Peyer's patch (tissue), 4 donors: ENCODE data around the gene SLC7A14. TPM values are rescaled to one million over a fixed set of nuclear protein-coding genes. Genes with fewer than 3 reads are reported as not detected.

Experiments used
- DNase-seq, 3 donors: peaks; one replicate each; pipeline ENCODE4 v3.0.0-alpha.2; 2017 to 2019
- H3K27ac ChIP-seq, 4 donors: fragments of 200-600 bp; sonication (generic); one replicate each; pipeline ENCODE4 v1.5.1; 2016 to 2019
- H3K27me3 ChIP-seq, 2 donors: fragments of 200-600 bp; sonication (generic); one replicate each; pipeline ENCODE4 v1.5.1; 2019
- H3K36me3 ChIP-seq, 3 donors: fragments of 200-600 bp; sonication (generic); one replicate each; pipeline ENCODE4 v1.5.1; 2016 to 2019
- H3K4me1 ChIP-seq, 4 donors: fragments of 200-600 bp; sonication (generic); one replicate each; pipeline ENCODE4 v1.5.1; 2016 to 2019
- H3K4me3 ChIP-seq, 4 donors: fragments of 200-600 bp; sonication (generic); 1 replicate in 3 of 4; 2 replicates in 1 of 4; pipeline ENCODE4 v1.5.1; 2016 to 2019; ENCODE audit warnings: mild to moderate bottlenecking in 1 of 4
- H3K9me3 ChIP-seq, 4 donors: fragments of 200-600 bp; sonication (generic); one replicate each; pipeline ENCODE4 v1.5.1; 2016 to 2019; ENCODE audit warnings: mild to moderate bottlenecking in 1 of 4
- POLR2A ChIP-seq, 2 donors: fragments of 450-650 bp; IDR thresholded peaks; one replicate each; pipeline ENCODE4 v1.5.1; 2017; ENCODE audit warnings: antibody characterized with exemption in 2 of 2, mild to moderate bottlenecking in 2 of 2, moderate library complexity in 2 of 2
- total RNA-seq, 4 donors: library from RNA; depleted of rRNA; stranded (reverse); fragments of >200 nt; gene quantifications; one replicate each; pipeline ENCODE4 v1.1.0, GENCODE V29; 2016
- TF ChIP-seq, protein P1 (sequence below), 6 experiments: fragments of 450-650 bp in 4 of 6; fragments of 200-600 bp in 2 of 6; sonication (generic) in 1 of 6; IDR thresholded peaks; one replicate each; pipeline ENCODE4 v1.5.1; 2017 to 2019; ENCODE audit warnings: antibody characterized with exemption in 6 of 6, mild to moderate bottlenecking in 3 of 6, moderate library complexity in 1 of 6

SLC7A14 gene
- total RNA-seq, 4 donors from 2014 or later = 0.18 to 0.40 (median 0.38) TPM; not detected in 1

- TF ChIP-seq, protein P1, sequence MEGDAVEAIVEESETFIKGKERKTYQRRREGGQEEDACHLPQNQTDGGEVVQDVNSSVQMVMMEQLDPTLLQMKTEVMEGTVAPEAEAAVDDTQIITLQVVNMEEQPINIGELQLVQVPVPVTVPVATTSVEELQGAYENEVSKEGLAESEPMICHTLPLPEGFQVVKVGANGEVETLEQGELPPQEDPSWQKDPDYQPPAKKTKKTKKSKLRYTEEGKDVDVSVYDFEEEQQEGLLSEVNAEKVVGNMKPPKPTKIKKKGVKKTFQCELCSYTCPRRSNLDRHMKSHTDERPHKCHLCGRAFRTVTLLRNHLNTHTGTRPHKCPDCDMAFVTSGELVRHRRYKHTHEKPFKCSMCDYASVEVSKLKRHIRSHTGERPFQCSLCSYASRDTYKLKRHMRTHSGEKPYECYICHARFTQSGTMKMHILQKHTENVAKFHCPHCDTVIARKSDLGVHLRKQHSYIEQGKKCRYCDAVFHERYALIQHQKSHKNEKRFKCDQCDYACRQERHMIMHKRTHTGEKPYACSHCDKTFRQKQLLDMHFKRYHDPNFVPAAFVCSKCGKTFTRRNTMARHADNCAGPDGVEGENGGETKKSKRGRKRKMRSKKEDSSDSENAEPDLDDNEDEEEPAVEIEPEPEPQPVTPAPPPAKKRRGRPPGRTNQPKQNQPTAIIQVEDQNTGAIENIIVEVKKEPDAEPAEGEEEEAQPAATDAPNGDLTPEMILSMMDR (IDR thresholded peaks at IDR 0.05) = no peak
- TF ChIP-seq POLR2A (IDR thresholded peaks at IDR 0.05) = no peak
- Histone ChIP-seq H3K4me3 (no peak overlapping the region), H3K9me3 (no peaks in the 10 kb centered on the region), H3K4me1 (peaks cover 0 to 7% (median 0%) of the 10 kb centered on the region in 4 donors), H3K27me3 (no peaks in the 10 kb centered on the region), H3K36me3 (no peaks in the 10 kb centered on the region), H3K27ac (no peak overlapping the region)
- DNase-seq = no peak
Observed at GRCh38 chr3:170631755-170632488, 46.0 kb upstream of the SLC7A14 start.

- DNase-seq = no peak
- Histone ChIP-seq H3K4me3 (no peak overlapping the region), H3K27me3 (no peaks in the 10 kb centered on the region), H3K4me1 (no peaks in the 10 kb centered on the region), H3K36me3 (no peaks in the 10 kb centered on the region), H3K9me3 (peaks cover 0 to 6% (median 0%) of the 10 kb centered on the region in 4 donors), H3K27ac (no peak overlapping the region)
- TF ChIP-seq, protein P1 (IDR thresholded peaks at IDR 0.05) = no peak
- no peak for TF ChIP-seq POLR2A (IDR thresholded peaks at IDR 0.05)
Observed at GRCh38 chr3:170623524-170623923, 37.6 kb upstream of the SLC7A14 start.

DNA sequence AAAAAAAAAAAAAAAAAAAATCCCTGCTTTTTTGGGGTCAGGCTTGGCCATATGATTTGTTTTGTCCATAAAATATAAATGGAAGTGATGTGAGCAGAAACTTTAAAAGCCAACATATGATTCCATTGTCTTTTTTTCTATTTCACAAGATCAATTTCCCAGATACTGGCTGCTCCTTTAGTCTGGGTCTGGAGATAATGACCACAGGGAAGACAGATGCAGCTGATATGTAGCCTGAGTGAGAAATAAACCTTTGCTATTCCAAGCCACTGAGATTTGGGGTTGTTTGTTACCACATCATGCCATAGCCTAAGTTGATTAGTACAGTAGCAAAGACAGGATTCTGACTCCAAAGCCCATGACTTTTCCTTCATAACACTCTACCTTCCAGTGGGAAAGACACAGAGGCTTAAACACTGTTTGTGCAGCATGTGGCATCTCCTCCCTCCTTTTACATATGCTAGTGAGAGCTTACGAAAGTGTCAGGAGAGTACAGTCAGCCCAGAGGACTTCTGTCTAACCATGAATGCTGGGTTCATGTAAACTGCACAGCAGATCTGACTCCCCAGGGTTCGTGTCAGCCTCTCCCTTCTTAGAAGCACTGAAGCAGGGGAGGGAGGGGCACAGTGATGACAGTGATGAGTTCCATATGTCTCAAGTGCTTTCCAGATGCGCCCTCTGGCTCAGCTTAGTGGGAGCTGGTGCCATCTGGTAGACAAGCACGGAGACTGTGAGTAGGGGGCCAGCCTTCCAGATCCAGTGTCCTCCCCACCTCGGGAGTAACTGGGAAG, 36.7 kb upstream of the SLC7A14 start:
- DNase-seq = no peak
- H3K4me1 ChIP-seq = no peaks in the 10 kb centered on the region
- H3K9me3 ChIP-seq = peaks cover 0 to 6% (median 0%) of the 10 kb centered on the region in 4 donors
- no peaks in the 10 kb centered on the region for H3K27me3 ChIP-seq
- no peaks in the 10 kb centered on the region for H3K36me3 ChIP-seq
- TF ChIP-seq, protein P1 (IDR thresholded peaks at IDR 0.05) = no peak
- no peak for TF ChIP-seq POLR2A (IDR thresholded peaks at IDR 0.05)
- H3K27ac ChIP-seq = no peak overlapping the region
- no peak overlapping the region for H3K4me3 ChIP-seq

DNA sequence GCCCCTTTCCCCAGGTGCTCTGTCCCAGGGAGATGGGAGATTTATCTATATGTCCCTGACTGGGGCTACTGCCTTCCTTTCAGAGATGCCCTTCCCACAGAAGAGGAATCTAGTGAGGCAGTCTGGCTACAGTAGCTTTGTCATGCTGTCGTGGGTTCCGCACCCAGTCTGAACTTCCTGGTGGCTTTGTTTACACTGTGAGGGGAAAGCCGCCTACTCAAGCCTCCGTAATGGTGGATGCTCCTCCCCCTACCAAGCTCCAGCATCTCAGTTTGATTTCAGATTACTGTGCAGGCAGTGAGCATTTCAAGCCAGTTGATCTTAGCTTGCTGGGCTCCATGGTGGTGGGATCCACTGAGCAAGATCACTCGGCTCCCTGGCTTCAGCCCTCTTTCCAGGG, 35.4 kb upstream of the SLC7A14 start:
- H3K4me1 ChIP-seq = no peaks in the 10 kb centered on the region
- H3K27ac ChIP-seq = no peak overlapping the region
- no peaks in the 10 kb centered on the region for H3K27me3 ChIP-seq
- peaks cover 0 to 6% (median 0%) of the 10 kb centered on the region in 4 donors for H3K9me3 ChIP-seq
- TF ChIP-seq, protein P1 (IDR thresholded peaks at IDR 0.05) = no peak
- TF ChIP-seq POLR2A (IDR thresholded peaks at IDR 0.05) = no peak
- H3K36me3 ChIP-seq = no peaks in the 10 kb centered on the region
- no peak overlapping the region for H3K4me3 ChIP-seq
- no peak for DNase-seq

DNA sequence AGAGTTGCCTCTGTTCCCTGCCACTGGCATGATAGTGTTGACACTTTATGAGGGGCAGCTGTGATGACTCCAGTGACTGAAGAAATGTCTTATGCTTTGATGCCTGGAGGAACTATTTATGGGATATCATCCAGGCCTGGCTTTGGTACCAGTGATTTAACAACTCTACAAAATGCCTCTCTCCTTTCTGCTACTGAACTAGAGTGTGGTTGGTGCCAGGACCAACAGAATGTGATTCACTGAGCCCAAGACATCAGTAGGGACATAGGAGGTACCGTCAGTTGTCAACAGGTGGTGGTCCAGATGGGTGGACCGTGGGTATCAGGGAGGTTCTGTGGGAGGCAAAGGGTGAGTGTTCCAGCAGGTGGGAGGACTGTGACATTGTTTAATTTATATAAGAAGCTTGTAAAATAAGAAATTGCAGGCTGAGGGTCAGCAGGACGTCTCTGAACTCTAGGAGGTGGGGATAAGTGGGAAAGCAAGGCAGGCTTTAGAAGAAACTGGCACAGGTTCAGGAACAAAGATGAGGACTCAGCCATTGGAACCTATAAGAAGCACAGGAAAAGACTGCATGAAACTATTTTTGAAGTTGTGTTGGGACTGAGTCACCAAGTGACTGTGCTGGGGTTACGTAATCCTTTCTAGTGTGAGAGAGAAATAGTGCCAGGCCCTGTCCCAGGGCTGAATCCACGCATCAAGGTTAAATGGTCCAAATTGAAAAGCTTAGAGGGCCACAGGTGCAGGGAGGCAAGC, 28.5 kb upstream of the SLC7A14 start:
- no peaks in the 10 kb centered on the region for H3K27me3 ChIP-seq
- peak in 1 of 3 donors; percentile 54 for DNase-seq
- H3K36me3 ChIP-seq = no peaks in the 10 kb centered on the region
- H3K9me3 ChIP-seq = no peaks in the 10 kb centered on the region
- no peaks in the 10 kb centered on the region for H3K4me1 ChIP-seq
- H3K27ac ChIP-seq = no peak overlapping the region
- no peak overlapping the region for H3K4me3 ChIP-seq
- TF ChIP-seq, protein P1 (IDR thresholded peaks at IDR 0.05) = no peak
- no peak for TF ChIP-seq POLR2A (IDR thresholded peaks at IDR 0.05)
